B cell (primary cell): ENCODE results near the gene TNFRSF13B.

Experiments
- EZH2 ChIP-seq: IDR thresholded peaks from 2 replicates; pipeline ENCODE4 v1.6.1; 2012; ENCODE audit warnings: borderline replicate concordance, low read depth, mild to moderate bottlenecking, moderate library complexity, low read length; ENCODE audit not compliant: insufficient read depth, poor library complexity, severe bottlenecking
- TF ChIP-seq, protein P1 (sequence below): fragments of 200-600 bp; IDR thresholded peaks from one replicate; pipeline ENCODE4 v1.8.0; 2022; ENCODE audit warnings: antibody characterized with exemption, mild to moderate bottlenecking

GRCh38 chr17:16900288-16900882 is 71.5 kb downstream of the TNFRSF13B start:
- TF ChIP-seq, protein P1, sequence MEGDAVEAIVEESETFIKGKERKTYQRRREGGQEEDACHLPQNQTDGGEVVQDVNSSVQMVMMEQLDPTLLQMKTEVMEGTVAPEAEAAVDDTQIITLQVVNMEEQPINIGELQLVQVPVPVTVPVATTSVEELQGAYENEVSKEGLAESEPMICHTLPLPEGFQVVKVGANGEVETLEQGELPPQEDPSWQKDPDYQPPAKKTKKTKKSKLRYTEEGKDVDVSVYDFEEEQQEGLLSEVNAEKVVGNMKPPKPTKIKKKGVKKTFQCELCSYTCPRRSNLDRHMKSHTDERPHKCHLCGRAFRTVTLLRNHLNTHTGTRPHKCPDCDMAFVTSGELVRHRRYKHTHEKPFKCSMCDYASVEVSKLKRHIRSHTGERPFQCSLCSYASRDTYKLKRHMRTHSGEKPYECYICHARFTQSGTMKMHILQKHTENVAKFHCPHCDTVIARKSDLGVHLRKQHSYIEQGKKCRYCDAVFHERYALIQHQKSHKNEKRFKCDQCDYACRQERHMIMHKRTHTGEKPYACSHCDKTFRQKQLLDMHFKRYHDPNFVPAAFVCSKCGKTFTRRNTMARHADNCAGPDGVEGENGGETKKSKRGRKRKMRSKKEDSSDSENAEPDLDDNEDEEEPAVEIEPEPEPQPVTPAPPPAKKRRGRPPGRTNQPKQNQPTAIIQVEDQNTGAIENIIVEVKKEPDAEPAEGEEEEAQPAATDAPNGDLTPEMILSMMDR = no peak
- TF ChIP-seq EZH2 = no peak
